WERI-Rb-1 (cell line): ENCODE data around the gene EEF1E1.

Source experiments
- DNase-seq: peaks from one replicate; pipeline ENCODE4 v3.0.0-alpha.2; 2020
- H3K27ac ChIP-seq: fragments of 250-450 bp; sonication (Bioruptor Pico); 2 replicates; pipeline ENCODE4 v1.5.1; 2020; ENCODE audit warnings: mild to moderate bottlenecking, moderate library complexity
- H3K27me3 ChIP-seq: fragments of 250-450 bp; sonication (Bioruptor Pico); 2 replicates; pipeline ENCODE4 v1.5.1; 2021; ENCODE audit warnings: mild to moderate bottlenecking, low read depth, moderate library complexity; ENCODE audit not compliant: insufficient read depth, severe bottlenecking
- H3K36me3 ChIP-seq: fragments of 250-450 bp; sonication (Bioruptor Pico); 2 replicates; pipeline ENCODE4 v1.5.1; 2020; ENCODE audit warnings: mild to moderate bottlenecking, moderate library complexity
- H3K4me3 ChIP-seq: 2 replicates; pipeline ENCODE4 v1.5.1; 2011; ENCODE audit warnings: low read depth, mild to moderate bottlenecking, control low read depth, low read length
- H3K9me3 ChIP-seq: fragments of 250-450 bp; sonication (Bioruptor Pico); 2 replicates; pipeline ENCODE4 v1.5.1; 2021; ENCODE audit warnings: mild to moderate bottlenecking, moderate library complexity; ENCODE audit not compliant: severe bottlenecking
- TF ChIP-seq, protein P1 (sequence below): IDR thresholded peaks from 2 replicates; pipeline ENCODE4 v1.5.1; 2011; ENCODE audit warnings: low read depth, mild to moderate bottlenecking, control low read depth, inconsistent platforms, low read length

The EEF1E1 gene

DNA sequence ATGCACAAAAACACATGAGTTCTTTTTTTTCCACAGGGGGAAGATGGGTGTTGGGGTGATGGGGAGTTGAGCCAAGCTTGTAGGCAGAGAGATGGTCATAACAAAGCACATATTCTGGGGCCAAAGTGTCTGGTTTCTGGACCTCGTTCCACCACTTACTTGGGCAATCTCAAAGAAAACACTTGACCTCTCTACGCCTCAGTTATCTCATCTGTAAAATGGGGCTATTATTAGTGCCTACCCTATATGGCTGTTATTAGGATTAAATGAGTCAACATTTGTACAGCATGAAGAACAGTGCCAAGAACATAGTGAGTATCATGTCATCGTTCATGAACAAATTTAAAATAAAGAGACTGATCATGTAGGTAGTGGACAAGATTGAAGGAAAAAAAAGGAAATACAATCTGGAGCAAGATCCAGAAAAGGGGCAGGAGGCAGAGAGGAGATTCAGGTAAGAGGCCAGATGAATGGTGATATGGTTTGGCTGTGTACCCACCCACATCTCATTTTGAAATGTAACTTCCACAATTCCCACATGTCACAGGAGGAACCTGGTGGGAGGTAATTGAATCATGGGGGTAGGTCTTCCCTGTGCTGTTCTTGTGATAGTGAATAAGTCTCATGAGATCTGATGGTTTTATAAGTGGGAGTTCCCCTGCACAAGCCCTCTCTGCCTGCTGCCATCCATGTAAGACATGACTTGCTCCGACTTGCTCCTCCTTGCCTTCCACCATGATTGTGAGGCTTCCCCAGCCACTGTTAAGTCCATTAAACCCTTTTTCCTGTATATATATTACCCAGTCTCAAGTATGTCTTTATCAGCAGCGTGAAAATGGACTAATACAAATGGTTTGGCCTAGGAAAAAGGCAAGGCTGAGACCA lies 14.2 kb downstream of the EEF1E1 start:
- H3K4me3 ChIP-seq, result no peak overlapping the region
- no peak overlapping the region for H3K27ac ChIP-seq
- peaks cover 80% of the 10 kb centered on the region for H3K36me3 ChIP-seq
- DNase-seq, result no peak
- TF ChIP-seq, protein P1, sequence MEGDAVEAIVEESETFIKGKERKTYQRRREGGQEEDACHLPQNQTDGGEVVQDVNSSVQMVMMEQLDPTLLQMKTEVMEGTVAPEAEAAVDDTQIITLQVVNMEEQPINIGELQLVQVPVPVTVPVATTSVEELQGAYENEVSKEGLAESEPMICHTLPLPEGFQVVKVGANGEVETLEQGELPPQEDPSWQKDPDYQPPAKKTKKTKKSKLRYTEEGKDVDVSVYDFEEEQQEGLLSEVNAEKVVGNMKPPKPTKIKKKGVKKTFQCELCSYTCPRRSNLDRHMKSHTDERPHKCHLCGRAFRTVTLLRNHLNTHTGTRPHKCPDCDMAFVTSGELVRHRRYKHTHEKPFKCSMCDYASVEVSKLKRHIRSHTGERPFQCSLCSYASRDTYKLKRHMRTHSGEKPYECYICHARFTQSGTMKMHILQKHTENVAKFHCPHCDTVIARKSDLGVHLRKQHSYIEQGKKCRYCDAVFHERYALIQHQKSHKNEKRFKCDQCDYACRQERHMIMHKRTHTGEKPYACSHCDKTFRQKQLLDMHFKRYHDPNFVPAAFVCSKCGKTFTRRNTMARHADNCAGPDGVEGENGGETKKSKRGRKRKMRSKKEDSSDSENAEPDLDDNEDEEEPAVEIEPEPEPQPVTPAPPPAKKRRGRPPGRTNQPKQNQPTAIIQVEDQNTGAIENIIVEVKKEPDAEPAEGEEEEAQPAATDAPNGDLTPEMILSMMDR, result no peak
- peaks cover 9% of the 10 kb centered on the region for H3K9me3 ChIP-seq
- H3K27me3 ChIP-seq, result no peaks in the 10 kb centered on the region

DNA sequence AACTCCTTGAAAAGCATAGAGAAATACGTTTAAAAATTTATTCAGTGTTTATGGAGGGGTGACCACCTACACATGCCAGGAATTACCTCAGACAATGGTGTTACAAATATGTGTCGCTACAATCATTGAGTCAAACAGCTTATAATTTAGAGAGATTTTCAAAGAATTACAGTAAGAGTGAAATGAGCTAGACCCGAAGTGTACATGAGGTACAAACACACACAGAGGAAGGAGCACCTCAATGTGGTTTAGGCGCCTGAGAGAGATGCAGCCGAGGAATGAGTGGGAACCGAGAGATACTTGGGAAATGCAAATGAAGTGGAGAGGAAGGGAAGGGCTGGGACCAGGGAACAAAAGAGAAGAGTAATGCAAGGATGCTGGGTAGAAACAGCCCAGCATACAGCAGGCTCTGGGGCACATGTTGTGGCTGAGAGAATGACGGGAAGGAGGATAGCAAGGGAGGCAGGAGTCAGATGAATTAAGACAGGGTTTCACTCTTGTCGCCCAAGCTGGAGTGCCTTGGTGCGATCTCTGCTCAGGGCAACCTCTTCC lies 15.5 kb downstream of the EEF1E1 start:
- peaks cover 73% of the 10 kb centered on the region for H3K36me3 ChIP-seq

DNA sequence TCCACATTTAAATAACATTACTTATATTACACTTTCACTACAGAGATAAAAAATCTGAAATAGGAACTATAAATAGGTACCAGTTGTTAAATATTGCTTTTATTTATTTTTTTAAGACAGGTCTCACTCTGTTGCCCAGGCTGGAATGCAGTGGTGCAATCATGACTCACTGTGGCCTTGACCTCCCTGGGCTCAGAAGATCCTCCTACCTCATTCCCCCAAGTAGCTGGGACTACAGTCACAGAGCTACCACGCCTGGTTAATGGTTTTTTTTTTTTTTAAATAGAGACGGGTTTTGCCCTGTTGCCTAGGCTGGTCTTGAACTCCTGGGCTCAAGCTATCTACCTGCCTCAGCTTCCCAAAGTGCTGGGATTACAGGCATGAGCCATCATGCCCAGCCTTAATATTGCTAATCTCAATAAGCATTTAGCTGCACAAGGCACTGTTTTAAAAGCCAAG lies 17.3 kb downstream of the EEF1E1 start:
- H3K27ac ChIP-seq, result no peak overlapping the region
- H3K36me3 ChIP-seq, result peaks cover 61% of the 10 kb centered on the region

More for the DNA sequence above, 15.5 kb downstream of the EEF1E1 start:
- Histone ChIP-seq H3K27me3 (no peaks in the 10 kb centered on the region), H3K4me3 (no peak overlapping the region), H3K27ac (no peak overlapping the region), H3K9me3 (peaks cover 9% of the 10 kb centered on the region)
- TF ChIP-seq, protein P1, result no peak
- no peak for DNase-seq

DNA sequence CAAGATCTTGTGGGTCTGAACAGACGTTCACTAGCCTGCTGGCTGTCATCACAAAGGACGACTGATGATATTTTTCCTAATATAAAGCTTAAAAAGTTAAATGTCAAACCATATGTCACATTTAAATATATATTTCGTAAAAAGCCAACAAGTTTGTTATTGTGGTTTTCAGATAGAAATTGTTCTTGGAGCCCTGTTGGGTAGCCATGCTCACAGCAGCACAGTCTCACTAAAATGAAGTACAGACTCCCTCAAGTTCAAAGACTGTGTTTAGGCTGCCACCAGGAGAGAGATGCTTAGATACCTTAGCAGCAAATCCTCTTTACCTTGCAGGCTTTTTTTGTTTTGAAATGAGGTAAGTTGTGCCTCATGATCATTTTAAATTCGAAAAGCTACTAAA lies 17.8 kb downstream of the EEF1E1 start:
- H3K36me3 ChIP-seq, result peaks cover 60% of the 10 kb centered on the region
- no peak overlapping the region for H3K4me3 ChIP-seq
- peaks cover 2% of the 10 kb centered on the region for H3K9me3 ChIP-seq
- DNase-seq, result no peak
- no peak overlapping the region for H3K27ac ChIP-seq
- TF ChIP-seq, protein P1, result no peak
- no peaks in the 10 kb centered on the region for H3K27me3 ChIP-seq

More for the DNA sequence above, 17.3 kb downstream of the EEF1E1 start:
- no peaks in the 10 kb centered on the region for H3K27me3 ChIP-seq
- no peak for DNase-seq
- TF ChIP-seq, protein P1, result no peak
- H3K9me3 ChIP-seq, result peaks cover 2% of the 10 kb centered on the region
- H3K4me3 ChIP-seq, result no peak overlapping the region

DNA sequence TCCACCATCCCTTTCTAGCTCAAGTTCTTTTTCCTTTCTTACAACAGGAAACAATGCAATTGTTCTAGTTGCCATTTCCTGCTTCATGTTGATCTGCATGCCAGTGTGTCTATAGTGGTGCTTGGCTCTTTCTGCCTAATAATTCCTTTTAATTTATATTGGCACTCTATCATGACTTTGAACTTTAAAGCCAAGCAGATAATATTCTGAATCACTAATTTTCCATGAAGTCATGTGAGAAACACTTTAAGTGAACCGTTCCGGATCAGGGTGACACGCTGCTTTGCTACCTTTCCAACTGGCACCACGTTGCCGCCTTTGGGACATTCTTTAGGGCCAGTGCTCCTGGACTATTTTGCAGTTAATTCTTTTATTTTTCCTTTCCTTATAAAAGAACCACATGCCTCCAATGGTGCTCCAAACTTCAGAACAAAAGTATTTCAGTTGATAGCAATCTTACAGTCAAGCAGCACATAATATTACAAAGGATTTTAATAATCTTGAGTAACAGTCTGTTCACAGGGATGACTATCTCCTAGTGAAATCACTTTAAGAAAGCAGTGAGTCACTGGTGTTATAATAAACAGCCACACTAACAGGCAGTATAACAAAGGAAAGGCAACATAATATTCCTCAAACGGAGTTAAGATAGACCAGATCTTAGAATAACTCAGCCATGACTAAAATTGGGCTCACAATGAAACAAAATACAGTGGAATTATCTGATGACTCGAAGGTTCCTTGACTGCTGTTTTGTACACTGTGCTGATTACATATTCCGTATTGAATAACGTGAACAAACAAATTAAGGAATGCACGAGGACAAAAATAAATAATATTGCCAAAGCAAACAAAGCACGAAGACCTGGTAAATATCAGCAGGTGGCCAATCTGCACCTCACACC lies 19.1 kb downstream of the EEF1E1 start:
- peaks cover 46% of the 10 kb centered on the region for H3K36me3 ChIP-seq
- no peaks in the 10 kb centered on the region for H3K9me3 ChIP-seq
- TF ChIP-seq, protein P1, result no peak
- H3K4me3 ChIP-seq, result no peak overlapping the region
- H3K27ac ChIP-seq, result no peak overlapping the region
- DNase-seq, result no peak
- H3K27me3 ChIP-seq, result no peaks in the 10 kb centered on the region
